SIG-M5 treated with dmso at 0.1 percent for 504 hours (cell line): ENCODE data around the gene LARGE2.

Experiments
- DNase-seq: peaks from one replicate; lab custom pipeline; 2025; ENCODE audit not compliant: unreplicated experiment; lab: John Stamatoyannopoulos, UW

The LARGE2 gene

DNA sequence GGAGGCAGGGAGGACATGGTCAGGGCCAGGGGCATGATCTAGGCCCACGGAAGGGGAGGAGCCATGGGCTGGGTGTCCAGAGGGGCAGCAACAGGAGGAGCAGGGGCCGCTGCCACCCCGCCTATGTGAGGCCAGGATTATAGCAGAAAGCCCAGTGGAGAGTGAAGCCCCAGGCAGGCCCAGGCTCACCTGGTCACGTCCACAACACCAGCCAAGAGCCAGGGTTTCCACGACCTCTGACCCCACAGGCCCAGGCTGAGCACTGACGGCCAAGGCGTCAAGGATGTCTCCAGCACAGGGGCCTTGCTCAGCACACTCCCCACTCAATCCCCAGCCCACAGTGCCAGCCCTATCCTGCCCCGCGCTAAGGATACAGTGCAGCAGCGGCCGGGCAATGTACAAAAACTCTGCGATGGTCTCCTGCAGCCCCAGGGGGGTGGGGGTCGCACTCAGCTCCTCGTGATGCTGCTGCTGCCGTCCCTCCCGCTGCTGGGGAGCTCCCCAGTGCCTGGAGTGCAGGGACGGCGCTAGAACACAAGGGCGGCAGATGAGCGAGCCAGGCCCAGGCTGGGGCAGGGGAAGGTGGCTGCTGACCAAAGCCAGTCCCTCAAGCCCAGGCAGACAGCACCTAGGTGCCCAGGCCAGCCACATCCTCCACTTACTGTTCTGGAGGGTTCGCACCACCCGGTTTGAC lies 8.4 kb upstream of the LARGE2 start:
- DNase-seq = no peak

DNA sequence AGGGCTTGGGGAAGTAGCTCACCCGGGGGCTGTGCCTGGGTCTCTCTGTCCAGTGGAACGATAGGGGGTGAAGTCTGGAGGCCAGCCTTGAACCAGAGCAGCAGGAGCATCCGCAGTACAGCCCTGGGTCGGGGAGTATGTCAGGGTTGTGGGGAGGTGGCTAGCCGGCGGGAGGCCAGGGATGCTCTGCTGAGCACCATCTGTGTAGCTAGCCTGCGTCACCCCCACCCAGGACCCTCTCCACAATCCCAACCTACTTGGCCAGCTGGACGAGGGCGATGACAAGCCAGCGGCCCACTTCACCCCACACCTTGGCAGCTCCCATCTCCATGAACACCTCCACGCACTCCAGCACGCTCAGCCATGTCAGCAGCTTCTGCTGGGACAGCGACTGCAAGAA lies 7.0 kb upstream of the LARGE2 start:
- no peak for DNase-seq

DNA sequence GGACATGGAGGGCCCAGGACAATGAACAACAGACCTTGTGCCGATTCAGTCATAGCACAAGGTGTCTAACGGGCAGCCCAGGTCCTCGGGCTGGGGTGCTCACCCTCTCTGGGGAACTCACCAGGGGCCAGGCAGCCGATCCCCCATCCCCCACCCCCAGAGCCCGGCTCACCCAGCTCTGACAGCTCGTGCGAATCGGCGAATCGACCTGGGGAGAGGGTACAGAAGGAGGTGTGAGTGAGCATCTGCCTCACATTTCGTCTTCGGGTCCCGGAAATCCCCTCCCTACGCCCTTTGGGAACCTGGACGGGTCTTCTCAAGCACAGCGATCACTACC lies 5.2 kb upstream of the LARGE2 start:
- DNase-seq = no peak

DNA sequence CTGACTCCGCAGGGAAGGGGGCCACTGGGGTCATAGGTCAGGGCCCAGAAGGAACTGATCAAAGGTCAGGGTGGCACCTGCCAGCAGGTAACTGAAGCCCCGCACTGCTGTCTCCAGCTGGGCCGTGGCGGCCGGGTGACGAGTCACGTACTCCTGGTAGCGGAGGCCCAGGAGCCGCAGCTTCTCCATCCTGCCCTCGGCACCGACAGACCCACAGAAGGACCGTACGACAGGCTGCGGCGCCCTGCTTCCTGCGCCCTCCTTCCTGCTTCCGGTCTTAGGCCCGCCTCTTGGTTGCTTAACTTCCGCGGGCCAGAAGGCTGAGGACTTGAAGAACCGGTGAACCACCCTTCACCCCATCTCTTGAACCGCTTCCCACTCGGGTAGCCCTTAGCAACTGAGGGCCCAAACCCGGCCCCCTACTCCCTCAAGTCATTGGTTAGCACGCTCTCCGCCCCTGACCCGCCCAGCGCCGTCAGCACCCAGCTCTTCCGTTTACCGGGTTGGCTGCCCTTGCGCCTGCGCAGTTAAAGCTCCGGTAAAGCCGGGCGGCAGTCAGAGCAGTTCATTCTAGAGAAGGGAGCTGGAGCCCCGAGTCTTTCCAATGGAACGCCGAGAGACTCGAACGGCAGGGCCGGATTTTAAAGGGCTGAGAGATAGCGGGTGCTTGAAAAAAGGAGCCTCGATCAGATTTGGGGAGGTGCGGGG lies 4.7 kb upstream of the LARGE2 start, which contains the start of gene PEX16:
Gene PEX16, minus strand, starts transcription at position 255 of the 708 bp plus-strand sequence. Its CDS starts 66 bp downstream, at position 189.
- peak; percentile 98 for DNase-seq

DNA sequence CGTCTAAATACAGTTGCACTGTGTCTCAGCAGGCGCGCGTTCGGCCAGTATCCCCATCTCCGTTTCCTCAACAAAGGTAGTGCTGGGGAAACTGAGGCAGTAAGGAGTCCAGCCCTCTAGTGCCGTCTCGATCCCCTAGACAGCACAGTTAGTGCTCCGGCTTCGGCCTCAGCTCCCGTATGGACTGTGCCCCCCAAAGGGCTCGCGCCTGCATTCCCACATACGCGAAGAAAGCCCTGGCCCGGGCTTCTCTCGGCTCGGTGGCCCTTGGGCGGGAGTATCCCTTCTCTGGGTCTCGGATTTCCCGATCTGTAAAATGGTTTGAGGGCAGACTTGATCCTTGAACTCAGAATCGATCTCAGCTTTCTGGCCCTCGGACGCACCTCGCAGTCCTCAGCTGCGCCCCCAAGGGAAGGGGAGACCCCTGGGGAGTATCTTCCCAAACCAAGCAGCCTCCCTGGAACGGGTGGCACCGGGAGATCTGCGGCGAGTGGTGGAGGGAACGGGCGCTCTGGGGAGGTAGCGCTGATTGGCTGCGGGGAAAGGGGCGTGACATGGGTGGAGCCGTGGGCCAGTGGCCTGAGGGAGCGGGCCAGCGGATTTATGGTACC lies 4.0 kb upstream of the LARGE2 start:
- DNase-seq = peak; percentile 65

DNA sequence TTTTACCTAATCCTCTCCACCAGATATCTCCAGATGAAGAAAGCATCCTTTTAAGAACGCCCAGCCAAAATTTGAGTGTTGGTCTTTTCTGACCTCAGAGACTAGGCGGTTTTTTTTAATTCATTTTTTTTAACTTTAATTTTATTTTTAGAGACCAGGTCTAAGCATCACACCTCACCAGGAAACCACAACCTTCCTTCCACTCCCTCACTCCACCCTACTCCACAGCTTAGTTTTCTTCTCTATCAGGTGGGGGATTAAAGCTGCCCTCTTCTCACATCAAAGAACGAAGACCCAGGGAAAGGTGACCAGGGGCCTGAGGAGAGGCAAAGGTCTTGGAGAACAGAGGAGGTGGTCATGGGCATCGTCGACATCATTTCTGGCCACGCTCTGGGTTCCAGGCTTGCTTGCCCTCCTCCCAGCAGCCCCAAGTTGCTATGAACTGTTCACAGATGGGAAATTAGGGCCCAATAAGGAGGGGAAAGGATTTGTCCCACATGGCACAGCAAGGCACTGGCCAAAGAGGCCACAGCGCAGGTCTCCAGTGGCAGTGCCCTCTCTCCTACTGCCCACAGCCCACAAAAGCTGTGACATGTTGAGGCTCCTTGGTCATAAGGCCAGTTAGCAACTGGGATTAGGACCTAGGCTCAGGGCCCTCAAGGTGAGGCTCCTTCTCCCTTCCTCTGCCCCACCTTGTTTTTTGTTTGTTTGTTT lies 3.3 kb upstream of the LARGE2 start:
- no peak for DNase-seq

DNA sequence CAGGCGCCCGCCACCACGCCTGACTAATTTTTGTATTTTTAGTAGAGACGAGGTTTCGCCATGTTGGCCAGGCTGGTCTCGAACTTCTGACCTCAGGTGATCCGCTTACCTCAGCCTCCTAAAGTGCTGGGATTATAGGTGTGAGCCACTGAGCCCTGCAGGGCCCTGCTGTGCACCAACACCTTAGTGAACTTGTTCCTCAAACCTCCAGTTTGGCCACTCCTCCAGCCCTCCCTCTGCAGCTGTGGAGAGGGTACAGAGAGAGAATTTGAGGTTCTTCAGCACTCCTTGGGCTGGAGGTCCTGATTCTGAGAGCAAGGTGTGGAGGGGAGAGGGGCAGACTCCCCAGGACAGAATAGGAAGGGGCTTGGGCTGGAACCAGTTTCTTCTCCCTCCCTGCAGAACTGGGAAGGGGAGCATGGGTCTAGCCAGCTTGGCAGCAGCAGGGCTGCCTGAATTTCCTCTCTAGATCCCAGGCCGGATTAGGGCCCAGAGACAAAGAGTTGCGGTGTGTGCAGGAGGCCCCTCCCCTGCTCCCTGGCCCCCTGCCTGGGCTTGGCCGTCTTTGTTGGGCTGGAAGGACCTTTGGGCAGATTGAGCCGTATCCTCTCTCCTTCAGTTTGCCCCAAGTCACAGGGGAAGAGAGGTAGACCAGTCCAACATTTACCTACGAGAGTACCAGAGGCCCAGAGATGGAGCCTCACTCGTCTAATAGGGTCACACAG lies 2.5 kb upstream of the LARGE2 start:
- DNase-seq = no peak

DNA sequence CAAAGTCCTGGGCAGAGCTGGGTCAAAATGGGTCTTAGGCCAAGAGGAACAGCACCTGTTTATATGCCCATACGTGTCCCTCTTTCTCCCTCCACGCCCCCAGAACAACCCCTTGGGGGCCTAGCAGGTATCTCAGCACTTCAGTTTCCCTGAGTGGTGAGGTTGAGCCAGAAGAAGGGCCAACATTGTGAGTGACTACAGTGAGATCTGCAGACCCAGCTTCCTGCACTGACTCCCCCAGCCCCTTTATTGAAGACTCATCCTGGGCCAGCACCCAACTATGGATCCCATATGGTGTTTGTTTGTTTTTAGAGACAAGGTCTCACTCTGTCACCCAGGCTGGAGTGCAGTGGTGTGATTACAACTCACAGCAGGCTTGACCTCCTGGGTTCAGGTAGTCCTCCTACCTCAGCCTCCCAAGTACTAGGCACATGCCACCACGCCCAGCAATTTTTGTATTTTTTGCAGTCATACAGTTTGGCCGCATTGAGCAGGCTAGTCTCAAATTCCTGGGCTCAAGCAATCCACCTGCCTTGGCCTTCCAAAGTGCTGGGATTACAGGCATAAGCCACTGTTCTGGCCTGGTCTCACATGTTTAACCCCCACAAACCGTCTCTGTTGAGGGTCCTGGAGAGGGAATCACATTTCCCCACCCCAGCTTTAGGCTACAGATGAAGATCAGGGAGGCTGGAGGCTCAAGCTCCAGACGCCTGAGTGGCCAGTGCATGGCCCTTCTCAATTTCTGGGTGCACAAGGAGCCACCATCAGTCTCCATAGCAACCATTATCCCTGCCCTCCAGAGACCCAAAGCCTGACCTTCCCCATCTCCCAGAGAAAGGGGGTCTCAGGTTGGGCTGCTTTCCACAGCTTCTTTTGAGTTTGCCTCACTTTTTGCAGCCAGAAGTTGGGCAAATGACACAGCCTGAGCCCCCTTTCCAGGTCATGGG lies 1.7 kb upstream of the LARGE2 start:
- no peak for DNase-seq

DNA sequence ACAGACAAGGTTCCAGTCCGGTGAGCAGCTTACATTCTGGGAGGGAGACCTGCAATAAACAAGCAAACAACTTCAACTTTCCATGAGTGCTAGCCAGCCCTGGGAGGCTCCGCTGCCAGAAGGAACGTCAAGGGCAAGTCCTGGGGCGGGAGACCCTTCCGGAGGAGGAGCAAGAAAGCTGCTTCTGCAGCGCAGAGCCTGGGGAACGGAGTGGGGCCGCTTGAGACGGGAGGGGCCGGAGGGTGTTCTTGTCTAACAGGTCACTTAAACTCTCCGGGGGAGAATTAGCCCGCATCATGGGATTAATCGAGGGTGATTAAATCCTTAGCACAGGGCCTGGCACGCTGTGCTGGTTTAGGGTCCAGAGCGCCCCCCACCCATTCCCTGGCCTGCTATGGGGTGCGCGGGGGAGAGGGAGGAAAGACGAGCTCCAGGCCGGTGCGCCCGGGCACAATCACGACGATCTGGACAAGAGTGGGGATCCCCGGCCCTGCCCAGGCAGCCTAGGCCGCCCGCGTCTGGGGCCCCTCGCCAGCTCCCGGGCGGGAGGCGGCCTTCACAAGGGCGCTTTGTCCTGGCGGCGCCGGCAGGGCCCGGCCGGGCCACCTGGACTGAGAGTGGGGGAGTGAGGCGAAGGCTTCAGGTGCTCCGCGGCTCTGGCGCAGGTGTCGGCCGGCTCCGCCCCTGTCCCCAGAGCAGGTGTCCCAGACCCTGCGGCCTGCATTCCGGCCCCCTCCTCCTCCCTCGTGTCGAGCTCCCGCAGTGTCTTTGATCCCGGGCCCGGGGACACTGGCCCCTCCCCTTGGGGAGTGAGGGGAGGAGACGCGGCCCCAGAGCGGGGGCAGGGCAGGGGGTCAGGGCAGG lies 663 bp upstream of the LARGE2 start:
- no peak for DNase-seq

DNA sequence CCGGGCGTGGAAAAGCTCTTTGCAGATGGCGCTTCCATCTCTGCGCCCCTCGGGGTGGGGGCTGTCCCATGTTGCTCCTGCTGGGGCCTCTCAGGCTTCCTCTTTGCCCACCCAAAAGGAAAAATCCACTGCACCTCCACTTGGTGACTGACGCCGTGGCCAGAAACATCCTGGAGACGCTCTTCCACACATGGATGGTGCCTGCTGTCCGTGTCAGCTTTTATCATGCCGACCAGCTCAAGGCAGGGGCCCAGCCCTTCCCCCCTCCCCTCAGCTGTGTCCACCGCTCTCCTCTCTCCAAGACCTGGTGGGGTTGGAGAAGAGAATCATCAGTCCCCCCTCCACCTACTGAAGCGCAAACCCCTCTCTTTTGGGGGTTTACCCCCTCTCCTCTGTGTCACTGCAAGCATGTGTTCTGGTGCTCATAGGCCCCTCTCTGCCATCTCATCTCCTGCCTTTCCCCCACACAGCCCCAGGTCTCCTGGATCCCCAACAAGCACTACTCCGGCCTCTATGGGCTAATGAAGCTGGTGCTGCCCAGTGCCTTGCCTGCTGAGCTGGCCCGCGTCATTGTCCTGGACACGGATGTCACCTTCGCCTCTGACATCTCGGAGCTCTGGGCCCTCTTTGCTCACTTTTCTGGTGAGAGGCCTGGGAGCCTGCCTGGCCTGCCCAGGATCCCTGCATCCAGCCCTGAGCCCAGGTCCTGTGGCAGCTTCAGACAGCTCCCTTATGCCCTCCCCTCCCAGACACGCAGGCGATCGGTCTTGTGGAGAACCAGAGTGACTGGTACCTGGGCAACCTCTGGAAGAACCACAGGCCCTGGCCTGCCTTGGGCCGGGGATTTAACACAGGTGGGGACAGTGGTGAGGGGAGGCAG lies 1.8 kb downstream of the LARGE2 start:
- no peak for DNase-seq

DNA sequence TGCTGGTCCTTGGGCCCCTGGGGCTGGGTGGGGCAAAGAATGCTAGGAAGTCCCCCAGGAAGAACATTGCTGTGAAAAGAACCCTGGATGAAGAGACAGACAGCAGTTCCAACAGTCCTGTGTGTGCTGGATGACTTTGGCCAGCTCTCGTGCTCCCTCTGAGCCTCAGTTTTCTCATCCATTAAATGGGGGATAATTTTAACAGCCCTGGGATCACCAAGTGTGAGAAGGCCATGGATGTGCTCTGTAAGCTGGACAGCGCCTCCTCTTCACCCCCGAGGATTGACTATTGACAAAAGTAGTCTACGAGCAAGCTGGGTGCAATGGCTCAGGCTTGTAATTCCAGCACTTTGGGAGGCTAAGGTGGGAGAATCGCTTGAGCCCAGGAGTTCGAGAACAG lies 2.5 kb downstream of the LARGE2 start:
- DNase-seq = no peak

DNA sequence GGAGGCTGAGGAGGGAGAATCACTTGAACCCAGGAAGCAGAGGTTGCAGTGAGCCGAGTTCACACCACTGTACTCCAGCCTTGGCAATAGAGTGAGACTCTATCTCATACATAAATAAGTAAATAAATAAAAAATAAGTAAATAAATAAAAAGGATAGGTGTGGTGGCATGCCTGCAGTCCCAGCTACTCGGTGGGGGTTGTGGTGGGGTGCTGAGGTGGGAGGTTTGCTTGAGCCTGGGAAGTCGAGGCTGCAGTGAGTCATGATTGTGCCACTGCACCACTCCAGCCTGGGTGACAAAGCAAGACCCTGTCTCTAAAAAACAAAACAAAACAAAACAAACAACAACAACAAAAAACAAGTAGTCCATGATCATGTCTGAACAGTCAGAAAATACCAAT lies 3.1 kb downstream of the LARGE2 start:
- no peak for DNase-seq

DNA sequence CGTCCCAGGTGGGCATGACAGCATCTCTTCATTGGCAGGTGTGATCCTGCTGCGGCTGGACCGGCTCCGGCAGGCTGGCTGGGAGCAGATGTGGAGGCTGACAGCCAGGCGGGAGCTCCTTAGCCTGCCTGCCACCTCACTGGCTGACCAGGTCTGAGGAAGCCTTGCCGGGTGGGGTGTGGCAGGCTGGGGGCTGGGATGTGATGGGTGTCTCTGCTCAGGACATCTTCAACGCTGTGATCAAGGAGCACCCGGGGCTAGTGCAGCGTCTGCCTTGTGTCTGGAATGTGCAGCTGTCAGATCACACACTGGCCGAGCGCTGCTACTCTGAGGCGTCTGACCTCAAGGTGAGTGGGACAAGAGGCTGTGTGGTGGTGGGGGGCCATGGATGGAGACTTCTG lies 3.5 kb downstream of the LARGE2 start:
- no peak for DNase-seq

DNA sequence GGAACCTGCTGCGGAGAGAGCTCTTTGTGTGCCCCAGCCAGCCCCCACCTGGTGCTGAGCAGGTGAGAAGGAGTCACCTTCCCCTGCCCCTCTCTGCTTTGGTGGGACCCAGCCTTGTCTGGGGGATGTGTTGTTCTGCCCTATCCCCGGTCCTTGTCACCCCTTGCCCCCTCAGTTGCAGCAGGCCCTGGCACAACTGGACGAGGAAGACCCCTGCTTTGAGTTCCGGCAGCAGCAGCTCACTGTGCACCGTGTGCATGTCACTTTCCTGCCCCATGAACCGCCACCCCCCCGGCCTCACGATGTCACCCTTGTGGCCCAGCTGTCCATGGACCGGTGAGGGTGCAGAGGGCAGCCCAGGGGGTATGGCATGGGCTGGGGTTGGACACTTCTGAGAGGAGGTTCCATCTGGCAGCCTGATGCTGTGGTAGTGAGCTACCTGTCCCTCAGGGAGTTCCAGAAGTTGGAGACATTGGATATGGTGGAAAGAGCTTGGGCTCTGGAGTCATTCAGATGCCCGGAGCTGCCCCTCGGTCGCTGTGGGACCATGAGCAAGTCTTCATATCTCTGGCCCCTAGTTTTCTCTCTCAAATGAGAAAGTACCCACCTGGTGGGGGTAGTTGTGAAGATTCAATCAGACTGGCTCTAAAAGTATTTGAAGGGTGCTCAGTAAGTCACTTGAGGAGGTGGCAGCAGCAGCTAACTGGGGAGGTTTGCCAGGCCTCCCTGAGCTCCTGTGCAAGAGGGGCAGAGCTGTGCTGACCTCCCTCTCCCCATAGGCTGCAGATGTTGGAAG lies 4.3 kb downstream of the LARGE2 start:
- DNase-seq = no peak

DNA sequence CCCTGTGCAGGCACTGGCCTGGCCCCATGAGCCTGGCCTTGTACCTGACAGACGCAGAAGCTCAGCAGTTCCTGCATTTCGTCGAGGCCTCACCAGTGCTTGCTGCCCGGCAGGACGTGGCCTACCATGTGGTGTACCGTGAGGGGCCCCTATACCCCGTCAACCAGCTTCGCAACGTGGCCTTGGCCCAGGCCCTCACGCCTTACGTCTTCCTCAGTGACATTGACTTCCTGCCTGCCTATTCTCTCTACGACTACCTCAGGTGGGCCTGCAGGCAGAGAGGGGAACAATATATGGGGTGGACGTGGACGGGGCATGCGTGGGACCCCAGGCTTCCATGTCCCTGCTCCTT lies 4.9 kb downstream of the LARGE2 start:
- no peak for DNase-seq

DNA sequence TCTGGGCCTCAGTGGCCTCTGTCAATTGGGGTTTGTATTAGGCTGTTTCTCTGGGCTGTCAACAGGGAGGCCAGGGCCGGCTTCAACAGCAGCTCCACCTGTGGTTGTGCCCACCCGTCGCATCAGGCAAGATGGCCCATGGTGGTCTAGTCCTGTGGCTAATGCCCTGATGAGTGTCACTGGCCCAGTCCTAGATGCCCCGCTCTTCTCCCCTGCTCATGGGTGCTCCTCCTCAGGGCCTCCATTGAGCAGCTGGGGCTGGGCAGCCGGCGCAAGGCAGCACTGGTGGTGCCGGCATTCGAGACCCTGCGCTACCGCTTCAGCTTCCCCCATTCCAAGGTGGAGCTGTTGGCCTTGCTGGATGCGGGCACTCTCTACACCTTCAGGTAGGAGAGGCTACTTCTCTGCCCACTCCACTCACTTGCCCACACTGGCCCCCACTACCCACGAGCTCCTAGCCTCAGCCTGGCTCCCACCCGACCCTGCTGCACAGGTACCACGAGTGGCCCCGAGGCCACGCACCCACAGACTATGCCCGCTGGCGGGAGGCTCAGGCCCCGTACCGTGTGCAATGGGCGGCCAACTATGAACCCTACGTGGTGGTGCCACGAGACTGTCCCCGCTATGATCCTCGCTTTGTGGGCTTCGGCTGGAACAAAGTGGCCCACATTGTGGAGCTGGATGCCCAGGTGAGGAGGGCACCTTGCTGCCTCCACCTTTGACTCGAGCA lies 5.4 kb downstream of the LARGE2 start:
- DNase-seq = no peak
